ENCODE measurements around the gene CASP7. TPM values are rescaled to one million over a fixed set of nuclear protein-coding genes. Genes with fewer than 3 reads are reported as not detected.

Gene CASP7
- total and polyA plus RNA-seq, 2 of the 8 experiments (the other 6 are each of a cell fraction or from before 2014, with no cell fraction given), result 2.3 to 4.1 TPM

DNA sequence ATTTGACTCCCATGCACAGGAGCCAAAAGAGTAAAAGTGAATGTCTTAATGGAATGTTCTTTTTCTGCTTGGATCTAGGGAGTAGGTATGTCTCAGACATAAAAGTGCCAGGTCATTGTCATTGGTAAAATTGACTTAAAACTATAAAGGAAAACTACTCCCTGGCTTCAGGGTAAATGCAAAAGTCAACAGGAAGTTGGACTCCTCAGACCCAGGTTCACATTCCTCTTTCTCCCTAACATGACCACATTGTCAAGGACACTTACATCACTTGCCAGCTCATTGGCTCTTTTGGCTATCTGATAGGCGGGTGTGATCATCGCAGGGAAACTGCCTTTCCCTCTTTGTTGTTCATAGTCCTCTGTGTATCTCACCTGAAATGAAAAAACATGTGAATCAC lies 29.5 kb upstream of the CASP7 start:
- no peak for FAIRE-seq
- H3K9me3 ChIP-seq (ENCODE audit: insufficient read depth in 2 of 2, low read depth in 1 of 2, low read length in 1 of 2), result no peaks in the 10 kb centered on the region
- no peaks in the 10 kb centered on the region for H4K20me1 ChIP-seq (replicated peaks in 1 of 2; ENCODE audit: control insufficient read depth in 1 of 2, insufficient read depth in 2 of 2, low read length in 2 of 2)
- H3K27ac ChIP-seq (ENCODE audit: low read depth, low read length), result no peak overlapping the region
- no peak overlapping the region for H3K14ac ChIP-seq (ENCODE audit: insufficient read length)
- H3K56ac ChIP-seq (replicated peaks; ENCODE audit: insufficient read length, low read depth, low read length), result no peak overlapping the region
- no peaks in the 10 kb centered on the region for H3K79me1 ChIP-seq (ENCODE audit: low read depth, low read length)
- H2BK120ac ChIP-seq (replicated peaks; ENCODE audit: low read depth, low read length), result no peak overlapping the region
- H3K23ac ChIP-seq (ENCODE audit: insufficient read length), result no peak overlapping the region
- no peak overlapping the region for H4K8ac ChIP-seq (ENCODE audit: extremely low read depth, insufficient read depth, low read length)
- no peak overlapping the region for H2BK20ac ChIP-seq (ENCODE audit: low read length)
- no peaks in the 10 kb centered on the region for H3K79me2 ChIP-seq (ENCODE audit: control insufficient read depth in 1 of 2, insufficient read depth in 2 of 2, low read length in 2 of 2)
- no peak for TF ChIP-seq NRF1 (IDR thresholded peaks at IDR 0.05; ENCODE audit: low read depth, low read length)
- no peak for TF ChIP-seq SP4 (IDR thresholded peaks at IDR 0.05; ENCODE audit: low read length)
- TF ChIP-seq TAF1 (IDR thresholded peaks at IDR 0.05; ENCODE audit: low read depth, low read length), result no peak
- no peak for TF ChIP-seq GABPA (IDR thresholded peaks at IDR 0.05; ENCODE audit: borderline replicate concordance, insufficient read depth, low read length)
- no peak for TF ChIP-seq GTF2F1 (IDR thresholded peaks at IDR 0.05; ENCODE audit: borderline replicate concordance, low read depth, low read length)
- TF ChIP-seq CHD2 (IDR thresholded peaks at IDR 0.05; ENCODE audit: low read length), result no peak
- H3K4me1 ChIP-seq (replicated peaks in 1 of 4; ENCODE audit: control insufficient read depth in 3 of 4, insufficient read depth in 4 of 4, low read length in 3 of 4), result no peaks in the 10 kb centered on the region
- no peak overlapping the region for H2AK5ac ChIP-seq (ENCODE audit: low read depth, low read length)
- H3K18ac ChIP-seq (ENCODE audit: extremely low read depth, low read length), result no peak overlapping the region
- no peak overlapping the region for H3K4me3 ChIP-seq (ENCODE audit: extremely low read depth in 1 of 4, insufficient read depth in 2 of 4, low read depth in 3 of 4, low read length in 4 of 4)
- H3K4me2 ChIP-seq (ENCODE audit: insufficient read depth in 1 of 2, low read depth in 2 of 2, low read length in 2 of 2), result no peak overlapping the region
- no peak overlapping the region for H2BK5ac ChIP-seq (ENCODE audit: low read depth, low read length)
- no peak for DNase-seq (ENCODE audit: low read depth in 1 of 2, low spot score in 2 of 2)
- WGBS, 2 experiments (ENCODE audit: extremely low coverage in 1 of 2, insufficient coverage in 1 of 2, insufficient read length in 1 of 2, insufficient replicate concordance in 2 of 2, low coverage in 1 of 2, low lambda C conversion rate in 2 of 2, missing lambda C conversion rate in 1 of 2), result 86% methylated on average over 2 of the region's 2 CpGs; no CpG with 5 or more reads in 1 of the 2 experiments
- CTCF ChIA-PET (ENCODE audit: partially characterized antibody), result interaction anchor here (1.2 kb wide), 1 partner anchor 12 kb away, joined by 3 read pairs; no protein-coding TSS in a partner anchor
- H4K5ac ChIP-seq (ENCODE audit: insufficient read length, low read depth, low read length), result no peak overlapping the region
- no peak overlapping the region for H3K4ac ChIP-seq (replicated peaks; ENCODE audit: insufficient read length, low read depth, low read length)
- no peaks in the 10 kb centered on the region for H3K36me3 ChIP-seq (ENCODE audit: control insufficient read depth in 2 of 4, insufficient read depth in 4 of 4, low read length in 3 of 4)
- no peaks in the 10 kb centered on the region for H3K23me2 ChIP-seq (ENCODE audit: low read depth, low read length)
- no peak overlapping the region for H4K91ac ChIP-seq (replicated peaks; ENCODE audit: insufficient read length, low read length)
- no peak overlapping the region for H2BK12ac ChIP-seq (ENCODE audit: low read depth, low read length)
- no peaks in the 10 kb centered on the region for H3K27me3 ChIP-seq (replicated peaks in 1 of 4; ENCODE audit: control insufficient read depth in 3 of 4, extremely low read depth in 1 of 4, insufficient read depth in 3 of 4, low read length in 3 of 4)
- H2AFZ ChIP-seq (ENCODE audit: low read length), result no peak overlapping the region
- no peak overlapping the region for H3K9ac ChIP-seq (replicated peaks in 1 of 4; ENCODE audit: extremely low read depth in 1 of 4, low read depth in 3 of 4, low read length in 3 of 4)
- H2BK15ac ChIP-seq (ENCODE audit: low read length), result no peak overlapping the region
- POLR2A ChIA-PET (ENCODE audit: partially characterized antibody), result no interaction called here
